Limb (tissue), 2 donors: ENCODE measurements around the gene MYBPC3.
A peak's percentile ranks its signal among the peaks of the same experiment; 100 is the strongest.

Experiments
- DNase-seq, 2 donors: peaks; one replicate each; pipeline ENCODE4 v3.0.0-alpha.2; 2016; ENCODE audit errors: extremely low spot score in 2 of 2

MYBPC3 gene

GRCh38 chr11:47384498-47384897, 32.0 kb upstream of the MYBPC3 start:
- no peak for DNase-seq

GRCh38 chr11:47383071-47383470, 30.6 kb upstream of the MYBPC3 start:
- no peak for DNase-seq

GRCh38 chr11:47380078-47380477, 27.6 kb upstream of the MYBPC3 start:
- DNase-seq = no peak

GRCh38 chr11:47379317-47379716, 26.8 kb upstream of the MYBPC3 start:
- DNase-seq = no peak

GRCh38 chr11:47378836-47379170, 26.3 kb upstream of the MYBPC3 start:
- no peak for DNase-seq

GRCh38 chr11:47378010-47378835, 25.7 kb upstream of the MYBPC3 start, which contains the start of gene SPI1:
SPI1 (minus strand) TSS chr11:47378547; CDS start chr11:47378353, 194 bp downstream.
- no peak for DNase-seq

- DNase-seq = no peak
Observed at GRCh38 chr11:47377571-47378009, 25.1 kb upstream of the MYBPC3 start.

GRCh38 chr11:47376525-47377371, 24.2 kb upstream of the MYBPC3 start:
- no peak for DNase-seq

GRCh38 chr11:47376107-47376524, 23.6 kb upstream of the MYBPC3 start:
- DNase-seq = no peak

GRCh38 chr11:47375546-47376085, 23.1 kb upstream of the MYBPC3 start:
- DNase-seq = no peak

- no peak for DNase-seq
Observed at GRCh38 chr11:47375020-47375419, 22.5 kb upstream of the MYBPC3 start.

- DNase-seq = no peak
Observed at GRCh38 chr11:47374720-47375019, 22.2 kb upstream of the MYBPC3 start.

- DNase-seq = peak; percentile 59 to 84
Observed at GRCh38 chr11:47373876-47374719, 21.6 kb upstream of the MYBPC3 start.

GRCh38 chr11:47372422-47372821, 19.9 kb upstream of the MYBPC3 start:
- DNase-seq = no peak

- no peak for DNase-seq
Observed at GRCh38 chr11:47369676-47370075, 17.2 kb upstream of the MYBPC3 start.

GRCh38 chr11:47366020-47366490, 13.6 kb upstream of the MYBPC3 start:
- DNase-seq = no peak

- no peak for DNase-seq
Observed at GRCh38 chr11:47361419-47361818, 8.9 kb upstream of the MYBPC3 start.

GRCh38 chr11:47360341-47360740, 7.8 kb upstream of the MYBPC3 start:
- DNase-seq = no peak

GRCh38 chr11:47359586-47359985, 7.1 kb upstream of the MYBPC3 start:
- peak in 1 of 2 donors; percentile 23 for DNase-seq

GRCh38 chr11:47359162-47359561, 6.7 kb upstream of the MYBPC3 start:
- DNase-seq = no peak

- no peak for DNase-seq
Observed at GRCh38 chr11:47358731-47359051, 6.2 kb upstream of the MYBPC3 start.
